ENCODE measurements around the gene CHAC1.

The CHAC1 gene

DNA sequence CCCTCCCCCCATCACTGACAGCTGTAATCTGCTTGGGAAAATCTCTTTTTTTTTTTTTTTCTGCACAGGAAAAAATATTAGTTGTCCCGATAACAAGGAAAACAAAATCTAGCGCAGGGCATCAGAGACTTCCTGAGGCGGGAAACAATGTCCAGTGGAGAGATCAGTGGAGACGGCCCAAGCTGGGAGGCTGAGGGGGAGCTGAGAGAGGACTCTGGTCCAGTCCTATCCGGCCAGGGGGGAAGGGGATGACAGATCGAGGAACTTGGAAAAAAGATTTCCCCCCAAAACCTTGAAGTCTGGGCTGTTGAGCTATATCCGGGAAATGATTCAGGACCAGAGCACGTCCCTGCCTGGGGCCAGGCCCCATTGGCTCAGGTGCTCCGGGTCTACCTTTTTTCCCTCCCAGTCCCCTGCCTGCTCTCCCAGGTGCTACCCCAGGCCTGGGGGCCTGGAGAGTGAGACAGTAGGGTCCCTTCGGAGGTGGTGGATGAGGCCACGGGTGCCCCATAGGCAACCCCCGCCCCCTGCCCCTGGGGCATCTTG lies 38.1 kb upstream of the CHAC1 start:
- TF ChIP-seq, protein P1, sequence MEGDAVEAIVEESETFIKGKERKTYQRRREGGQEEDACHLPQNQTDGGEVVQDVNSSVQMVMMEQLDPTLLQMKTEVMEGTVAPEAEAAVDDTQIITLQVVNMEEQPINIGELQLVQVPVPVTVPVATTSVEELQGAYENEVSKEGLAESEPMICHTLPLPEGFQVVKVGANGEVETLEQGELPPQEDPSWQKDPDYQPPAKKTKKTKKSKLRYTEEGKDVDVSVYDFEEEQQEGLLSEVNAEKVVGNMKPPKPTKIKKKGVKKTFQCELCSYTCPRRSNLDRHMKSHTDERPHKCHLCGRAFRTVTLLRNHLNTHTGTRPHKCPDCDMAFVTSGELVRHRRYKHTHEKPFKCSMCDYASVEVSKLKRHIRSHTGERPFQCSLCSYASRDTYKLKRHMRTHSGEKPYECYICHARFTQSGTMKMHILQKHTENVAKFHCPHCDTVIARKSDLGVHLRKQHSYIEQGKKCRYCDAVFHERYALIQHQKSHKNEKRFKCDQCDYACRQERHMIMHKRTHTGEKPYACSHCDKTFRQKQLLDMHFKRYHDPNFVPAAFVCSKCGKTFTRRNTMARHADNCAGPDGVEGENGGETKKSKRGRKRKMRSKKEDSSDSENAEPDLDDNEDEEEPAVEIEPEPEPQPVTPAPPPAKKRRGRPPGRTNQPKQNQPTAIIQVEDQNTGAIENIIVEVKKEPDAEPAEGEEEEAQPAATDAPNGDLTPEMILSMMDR (conservative IDR thresholded peaks at IDR 0.05; ENCODE audit: control insufficient read depth, insufficient read depth, low read depth, low read length) = no peak
- DNase-seq (ENCODE audit: low read depth) = no peak
- H3K4me3 ChIP-seq (ENCODE audit: control insufficient read depth, low read depth, low read length) = no peak overlapping the region

- DNase-seq (ENCODE audit: low read depth) = no peak
- TF ChIP-seq, protein P1 (conservative IDR thresholded peaks at IDR 0.05; ENCODE audit: control insufficient read depth, insufficient read depth, low read depth, low read length) = no peak
- no peak overlapping the region for H3K4me3 ChIP-seq (ENCODE audit: control insufficient read depth, low read depth, low read length)
Observed at GRCh38 chr15:40915679-40916078, 37.6 kb upstream of the CHAC1 start.

DNA sequence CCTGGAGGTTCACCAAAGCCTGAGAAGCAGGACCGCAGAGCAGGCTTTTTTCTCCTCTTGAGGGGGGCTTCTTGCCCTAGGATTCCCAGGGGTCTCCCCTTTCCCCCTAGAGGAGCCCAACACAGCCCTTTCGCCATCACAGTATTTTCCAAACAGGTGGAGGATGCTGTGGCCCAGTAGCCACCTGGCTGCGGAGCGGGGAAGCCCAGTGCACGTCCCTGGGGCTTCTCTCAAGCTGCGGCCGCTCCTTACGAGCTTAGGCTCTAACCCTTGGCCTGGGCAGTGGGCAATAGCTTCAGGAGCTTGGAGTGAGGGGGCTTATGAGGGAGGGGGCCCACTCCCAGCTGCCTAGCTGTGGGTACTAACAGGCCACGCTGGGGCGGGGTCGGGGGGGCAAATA lies 35.7 kb upstream of the CHAC1 start:
- DNase-seq (ENCODE audit: low read depth) = no peak
- no peak overlapping the region for H3K4me3 ChIP-seq (ENCODE audit: control insufficient read depth, low read depth, low read length)
- TF ChIP-seq, protein P1 (conservative IDR thresholded peaks at IDR 0.05; ENCODE audit: control insufficient read depth, insufficient read depth, low read depth, low read length) = no peak

DNA sequence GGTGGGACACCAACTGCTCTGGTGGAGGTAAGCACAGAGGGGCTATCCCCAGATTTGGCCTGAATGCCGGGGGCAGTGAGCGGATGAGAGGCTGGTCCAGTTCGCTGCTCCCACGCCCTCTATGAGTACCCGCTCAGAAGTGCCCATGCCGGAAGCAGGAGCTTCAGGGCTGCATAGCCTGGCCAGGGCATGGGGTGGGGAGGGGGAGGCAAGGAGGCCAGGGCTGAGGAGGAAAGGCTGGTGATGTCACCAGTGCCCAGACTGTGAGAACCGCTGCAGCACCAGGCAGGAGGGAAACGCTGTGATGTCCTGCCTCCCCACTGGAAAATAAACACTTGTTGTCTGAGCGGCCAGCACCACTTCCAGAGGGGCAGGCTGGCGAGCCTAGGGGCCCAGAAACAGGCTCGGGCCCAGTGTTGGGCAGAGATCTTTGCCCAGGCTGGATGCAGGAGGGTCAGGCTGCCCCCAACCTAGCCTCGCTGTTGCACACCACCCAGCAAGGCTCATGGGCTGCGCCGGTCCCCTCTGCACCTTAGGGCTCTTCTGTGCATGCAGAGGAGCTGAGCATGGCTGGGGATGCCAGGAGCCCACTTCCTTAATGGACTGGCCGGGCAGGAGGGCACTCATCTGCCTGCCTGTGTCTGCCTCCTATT lies 35.0 kb upstream of the CHAC1 start:
- H3K4me3 ChIP-seq (ENCODE audit: control insufficient read depth, low read depth, low read length) = no peak overlapping the region
- TF ChIP-seq, protein P1 (conservative IDR thresholded peaks at IDR 0.05; ENCODE audit: control insufficient read depth, insufficient read depth, low read depth, low read length) = no peak
- DNase-seq (ENCODE audit: low read depth) = no peak

- DNase-seq (ENCODE audit: low read depth) = no peak
- TF ChIP-seq, protein P1 (conservative IDR thresholded peaks at IDR 0.05; ENCODE audit: control insufficient read depth, insufficient read depth, low read depth, low read length) = no peak
- H3K4me3 ChIP-seq (ENCODE audit: control insufficient read depth, low read depth, low read length) = no peak overlapping the region
Observed at GRCh38 chr15:40918799-40919392, 34.4 kb upstream of the CHAC1 start.

- H3K4me3 ChIP-seq (ENCODE audit: control insufficient read depth, low read depth, low read length) = no peak overlapping the region
- TF ChIP-seq, protein P1 (conservative IDR thresholded peaks at IDR 0.05; ENCODE audit: control insufficient read depth, insufficient read depth, low read depth, low read length) = no peak
- DNase-seq (ENCODE audit: low read depth) = no peak
Observed at GRCh38 chr15:40921949-40922607, 31.2 kb upstream of the CHAC1 start.
